T-helper 22 cell (primary cell): ENCODE measurements around the gene HYAL4.

Experiments used
- DNase-seq: peaks from one replicate; pipeline ENCODE4 v3.0.0-alpha.2; 2020; ENCODE audit warnings: low read depth

Gene HYAL4

DNA sequence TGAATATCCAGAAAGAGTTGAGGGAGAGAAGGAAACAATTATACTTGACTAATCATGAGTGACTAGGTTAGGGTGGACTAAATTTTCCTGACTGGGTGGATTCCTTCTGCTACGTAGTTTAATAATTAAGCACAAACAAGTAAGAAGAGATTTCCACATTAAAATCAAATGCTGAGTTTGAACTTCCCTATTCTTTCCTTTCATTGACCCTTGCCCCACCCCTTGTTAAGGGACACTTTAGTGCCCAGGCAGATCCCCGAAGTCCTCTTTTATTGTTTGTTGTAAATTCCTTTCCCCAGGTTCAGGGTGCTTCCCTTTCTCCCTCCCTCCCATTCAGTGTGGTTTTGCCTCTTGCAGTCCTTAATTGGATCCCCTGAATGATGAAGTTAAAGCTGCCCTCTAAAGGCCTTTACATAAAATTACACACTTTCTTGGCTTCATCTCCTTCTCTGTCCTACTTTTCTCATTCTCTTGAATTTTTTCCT lies 71.3 kb downstream of the HYAL4 start:
- no peak for DNase-seq

DNA sequence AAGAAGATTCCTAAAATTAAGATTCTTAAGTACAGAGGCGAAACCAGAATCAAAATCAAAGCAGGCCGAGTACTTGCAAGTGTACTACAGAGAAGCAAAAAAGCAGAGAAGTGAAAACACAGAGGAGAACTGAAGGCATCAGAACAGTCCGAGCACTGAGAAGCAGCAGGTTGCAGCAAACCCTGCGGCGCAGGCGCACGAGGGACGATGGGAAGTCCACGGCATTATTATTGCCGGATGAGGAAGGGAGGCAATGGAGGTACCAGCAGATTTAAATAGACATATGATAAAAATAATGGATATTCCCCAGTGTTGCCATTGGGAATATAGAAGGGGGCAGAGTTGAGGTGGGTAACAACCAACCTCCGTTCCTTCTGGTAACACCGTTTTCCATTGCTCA lies 72.9 kb downstream of the HYAL4 start:
- no peak for DNase-seq

DNA sequence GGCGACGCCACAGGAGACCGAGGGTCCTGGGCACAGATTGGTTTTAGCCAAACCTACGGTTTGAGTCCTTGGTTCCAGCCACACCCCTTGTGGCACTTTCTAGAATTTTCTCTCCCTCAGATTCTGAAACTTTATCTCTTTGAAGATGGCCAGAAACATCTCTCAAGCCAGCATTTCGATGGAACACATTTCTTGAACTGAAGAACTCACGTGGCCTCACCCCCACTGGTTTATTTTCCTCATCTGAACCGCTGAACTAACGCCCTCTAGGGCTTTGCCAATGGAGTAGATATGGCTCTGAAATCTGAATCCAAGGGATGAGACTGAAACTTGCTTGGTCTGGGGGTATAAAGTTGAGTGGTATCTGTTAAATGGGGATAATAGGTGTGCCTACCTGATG lies 73.3 kb downstream of the HYAL4 start:
- DNase-seq = no peak

DNA sequence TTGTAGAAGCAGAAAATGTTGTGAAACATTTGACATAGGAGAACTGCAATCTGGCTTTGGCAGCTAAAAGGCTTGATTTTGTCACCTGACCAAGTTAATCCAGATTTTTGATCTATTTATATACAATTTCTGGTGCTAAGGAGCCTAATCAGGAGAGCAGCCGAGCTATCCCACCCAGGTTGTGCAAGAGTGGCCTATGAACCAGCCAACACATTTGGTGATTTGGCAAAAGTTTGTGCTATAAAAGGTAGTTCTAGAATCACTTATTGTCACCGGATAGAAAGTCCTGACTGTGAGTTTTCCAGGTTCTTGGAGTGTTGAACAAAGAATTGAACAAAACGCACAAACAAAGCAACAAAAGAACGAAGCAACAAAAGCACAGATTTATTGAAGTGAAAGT lies 78.6 kb downstream of the HYAL4 start:
- no peak for DNase-seq

DNA sequence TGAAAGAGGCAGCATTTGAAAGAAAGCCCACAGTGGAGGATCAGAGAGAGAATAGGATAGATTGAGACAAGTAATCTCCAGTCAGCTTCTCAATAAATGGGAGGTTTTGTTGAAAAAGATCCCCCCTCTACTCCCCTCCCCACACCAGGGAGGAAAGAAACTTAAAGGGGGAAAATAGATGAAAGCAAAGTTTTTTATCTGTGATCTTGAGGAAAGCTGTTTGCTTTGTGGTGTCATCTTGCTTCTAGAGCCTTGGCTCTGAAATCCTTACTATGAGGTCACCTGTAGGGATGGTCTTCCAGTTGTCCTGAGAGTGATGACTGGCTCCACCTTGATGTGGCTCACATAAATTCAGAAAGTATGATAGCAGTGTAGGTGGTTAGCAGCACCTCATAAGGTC lies 80.0 kb downstream of the HYAL4 start, which contains the start of gene SPAM1:
SPAM1 (plus strand) TSS at position 301 of the 400 bp plus-strand sequence. CDS start 28,330 bp downstream, outside the sequence.
- DNase-seq = no peak
